ENCODE data around the gene RARB. TPM values are rescaled to one million over a fixed set of nuclear protein-coding genes. Genes with fewer than 3 reads are reported as not detected.

Gene RARB
- 1 to 10 TPM; 8.9 TPM for total RNA-seq
- long read RNA-seq, donor 1, partial matches to known transcripts = 0 of 4 reads
- long read RNA-seq, donor 1, other reads (novel, unspliced or antisense) = 2 of 4 reads
- long read RNA-seq, donor 2, partial matches to known transcripts = 2 of 9 reads
- long read RNA-seq, donor 2, other reads (novel, unspliced or antisense) = 3 of 9 reads

GRCh38 chr3:25427942-25428788 lies at the start of gene RARB:
TSS of gene RARB (plus strand) at chr3:25428263. CDS start at chr3:25428732, 469 bp downstream.
- intact Hi-C loops (cut with DNase I) = no loop called here
- DNase-seq (ENCODE audit: low spot score) = peak; percentile 86

- no peak for DNase-seq (ENCODE audit: low spot score)
- intact Hi-C loops (cut with DNase I) = no loop called here
Observed at GRCh38 chr3:25378786-25379311, 49.2 kb upstream of the RARB start.

GRCh38 chr3:25380222-25380739 lies 47.8 kb upstream of the RARB start:
- DNase-seq (ENCODE audit: low spot score) = no peak
- intact Hi-C loops (cut with DNase I) = no loop called here

- DNase-seq (ENCODE audit: low spot score) = no peak
- intact Hi-C loops (cut with DNase I) = no loop called here
Observed at GRCh38 chr3:25381083-25381482, 47.0 kb upstream of the RARB start.

- intact Hi-C loops (cut with DNase I) = no loop called here
- no peak for DNase-seq (ENCODE audit: low spot score)
Observed at GRCh38 chr3:25384471-25384870, 43.6 kb upstream of the RARB start.

GRCh38 chr3:25385807-25386460 lies 42.1 kb upstream of the RARB start:
- intact Hi-C loops (cut with DNase I) = loop anchor here in 1 of 2 donors (1.0 kb wide), 1 partner anchor 21 kb away; no protein-coding TSS in a partner anchor
- no peak for DNase-seq (ENCODE audit: low spot score)

GRCh38 chr3:25386686-25387255 lies 41.3 kb upstream of the RARB start:
- no peak for DNase-seq (ENCODE audit: low spot score)
- intact Hi-C loops (cut with DNase I) = loop anchor here in 1 of 2 donors (1.0 kb wide), 1 partner anchor 21 kb away; no protein-coding TSS in a partner anchor

GRCh38 chr3:25390605-25391004 lies 37.5 kb upstream of the RARB start:
- DNase-seq (ENCODE audit: low spot score) = no peak
- intact Hi-C loops (cut with DNase I) = no loop called here

- intact Hi-C loops (cut with DNase I) = no loop called here
- no peak for DNase-seq (ENCODE audit: low spot score)
Observed at GRCh38 chr3:25396251-25396650, 31.8 kb upstream of the RARB start.

- intact Hi-C loops (cut with DNase I) = no loop called here
- DNase-seq (ENCODE audit: low spot score) = no peak
Observed at GRCh38 chr3:25396686-25397085, 31.4 kb upstream of the RARB start.

GRCh38 chr3:25397150-25397549 lies 30.9 kb upstream of the RARB start:
- no peak for DNase-seq (ENCODE audit: low spot score)
- intact Hi-C loops (cut with DNase I) = no loop called here

GRCh38 chr3:25400587-25400986 lies 27.5 kb upstream of the RARB start:
- intact Hi-C loops (cut with DNase I) = no loop called here
- no peak for DNase-seq (ENCODE audit: low spot score)

- intact Hi-C loops (cut with DNase I) = no loop called here
- no peak for DNase-seq (ENCODE audit: low spot score)
Observed at GRCh38 chr3:25403968-25404367, 24.1 kb upstream of the RARB start.

GRCh38 chr3:25404569-25404968 lies 23.5 kb upstream of the RARB start:
- intact Hi-C loops (cut with DNase I) = no loop called here
- no peak for DNase-seq (ENCODE audit: low spot score)

- intact Hi-C loops (cut with DNase I) = no loop called here
Observed at GRCh38 chr3:25405335-25405734, 22.7 kb upstream of the RARB start.

GRCh38 chr3:25410703-25411102 lies 17.4 kb upstream of the RARB start:
- DNase-seq (ENCODE audit: low spot score) = no peak
- intact Hi-C loops (cut with DNase I) = no loop called here

More at GRCh38 chr3:25405335-25405734, 22.7 kb upstream of the RARB start:
- DNase-seq (ENCODE audit: low spot score) = no peak

- DNase-seq (ENCODE audit: low spot score) = no peak
- intact Hi-C loops (cut with DNase I) = no loop called here
Observed at GRCh38 chr3:25412269-25412668, 15.8 kb upstream of the RARB start.

GRCh38 chr3:25416176-25416575 lies 11.9 kb upstream of the RARB start:
- DNase-seq (ENCODE audit: low spot score) = no peak
- intact Hi-C loops (cut with DNase I) = loop anchor here in 1 of 2 donors (5.0 kb wide), 1 partner anchor 1349 kb away; no protein-coding TSS in a partner anchor

GRCh38 chr3:25418596-25418995 lies 9.5 kb upstream of the RARB start:
- intact Hi-C loops (cut with DNase I) = loop anchor here in 1 of 2 donors (5.0 kb wide), 1 partner anchor 1351 kb away; no protein-coding TSS in a partner anchor

More at GRCh38 chr3:25418596-25418995, 9.5 kb upstream of the RARB start:
- DNase-seq (ENCODE audit: low spot score) = no peak

Data from posterior vena cava (tissue), 2 donors.